Neural progenitor cell (in vitro differentiated cells): Measurements from ENCODE around the gene TK2.

ENCODE experiments used
- EZH2 ChIP-seq: fragments of 200-600 bp; sonication (generic); IDR thresholded peaks from 2 replicates; pipeline ENCODE4 v1.6.1; 2017; ENCODE audit warnings: antibody characterized with exemption, mild to moderate bottlenecking, moderate library complexity
- TF ChIP-seq, protein P1 (sequence below): fragments of 200-600 bp; sonication (generic); IDR thresholded peaks from 2 replicates; pipeline ENCODE4 v1.5.1; 2017; ENCODE audit warnings: antibody characterized with exemption, mild to moderate bottlenecking

- TF ChIP-seq, protein P1, sequence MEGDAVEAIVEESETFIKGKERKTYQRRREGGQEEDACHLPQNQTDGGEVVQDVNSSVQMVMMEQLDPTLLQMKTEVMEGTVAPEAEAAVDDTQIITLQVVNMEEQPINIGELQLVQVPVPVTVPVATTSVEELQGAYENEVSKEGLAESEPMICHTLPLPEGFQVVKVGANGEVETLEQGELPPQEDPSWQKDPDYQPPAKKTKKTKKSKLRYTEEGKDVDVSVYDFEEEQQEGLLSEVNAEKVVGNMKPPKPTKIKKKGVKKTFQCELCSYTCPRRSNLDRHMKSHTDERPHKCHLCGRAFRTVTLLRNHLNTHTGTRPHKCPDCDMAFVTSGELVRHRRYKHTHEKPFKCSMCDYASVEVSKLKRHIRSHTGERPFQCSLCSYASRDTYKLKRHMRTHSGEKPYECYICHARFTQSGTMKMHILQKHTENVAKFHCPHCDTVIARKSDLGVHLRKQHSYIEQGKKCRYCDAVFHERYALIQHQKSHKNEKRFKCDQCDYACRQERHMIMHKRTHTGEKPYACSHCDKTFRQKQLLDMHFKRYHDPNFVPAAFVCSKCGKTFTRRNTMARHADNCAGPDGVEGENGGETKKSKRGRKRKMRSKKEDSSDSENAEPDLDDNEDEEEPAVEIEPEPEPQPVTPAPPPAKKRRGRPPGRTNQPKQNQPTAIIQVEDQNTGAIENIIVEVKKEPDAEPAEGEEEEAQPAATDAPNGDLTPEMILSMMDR = no peak
- TF ChIP-seq EZH2 = no peak
Observed at GRCh38 chr16:66495440-66495839, 54.5 kb downstream of the TK2 start.
